ENCODE results near the gene HNRNPAB.

DNA sequence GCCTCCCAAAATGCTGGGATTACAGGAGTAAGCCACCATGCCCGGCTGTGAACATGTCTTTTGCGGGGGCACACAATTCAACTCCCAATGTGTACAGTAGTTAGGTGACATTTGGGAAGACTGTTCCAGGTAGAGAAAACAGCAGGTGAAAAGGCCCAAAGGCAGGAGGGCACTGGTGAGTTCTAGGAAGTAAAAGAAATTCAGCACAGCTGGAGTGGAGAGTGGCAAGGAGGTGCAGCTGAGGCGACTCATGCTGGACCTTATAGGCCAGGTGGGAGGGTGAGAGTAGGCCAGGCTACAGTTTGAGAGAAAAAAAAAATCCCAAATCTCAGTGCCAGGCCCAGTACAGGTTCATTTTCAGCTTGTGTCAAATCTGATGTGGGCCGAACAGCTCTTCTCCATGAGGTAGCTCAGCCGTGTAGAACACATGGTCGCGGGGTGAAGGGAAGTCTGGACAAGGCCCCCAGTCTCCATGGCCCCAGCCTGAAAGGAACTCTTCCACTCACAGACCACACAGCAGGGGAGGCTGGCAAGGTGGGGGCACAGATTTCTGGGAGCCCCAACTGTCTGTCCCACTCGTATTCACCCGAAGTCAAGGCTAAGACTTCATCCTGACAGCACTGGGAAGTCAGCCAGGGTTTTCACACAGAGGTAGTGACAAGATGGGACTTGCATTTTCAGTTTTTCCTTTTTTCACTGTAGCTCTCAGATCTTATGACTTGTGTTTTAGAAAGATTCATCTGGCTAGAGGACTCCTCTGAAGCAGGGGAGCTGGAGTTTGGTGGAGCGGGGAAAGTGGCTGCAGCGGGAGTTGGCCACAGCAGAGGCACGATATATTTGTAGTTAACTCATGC, 4.5 kb upstream of the HNRNPAB start:
- TF ChIP-seq, protein P1, sequence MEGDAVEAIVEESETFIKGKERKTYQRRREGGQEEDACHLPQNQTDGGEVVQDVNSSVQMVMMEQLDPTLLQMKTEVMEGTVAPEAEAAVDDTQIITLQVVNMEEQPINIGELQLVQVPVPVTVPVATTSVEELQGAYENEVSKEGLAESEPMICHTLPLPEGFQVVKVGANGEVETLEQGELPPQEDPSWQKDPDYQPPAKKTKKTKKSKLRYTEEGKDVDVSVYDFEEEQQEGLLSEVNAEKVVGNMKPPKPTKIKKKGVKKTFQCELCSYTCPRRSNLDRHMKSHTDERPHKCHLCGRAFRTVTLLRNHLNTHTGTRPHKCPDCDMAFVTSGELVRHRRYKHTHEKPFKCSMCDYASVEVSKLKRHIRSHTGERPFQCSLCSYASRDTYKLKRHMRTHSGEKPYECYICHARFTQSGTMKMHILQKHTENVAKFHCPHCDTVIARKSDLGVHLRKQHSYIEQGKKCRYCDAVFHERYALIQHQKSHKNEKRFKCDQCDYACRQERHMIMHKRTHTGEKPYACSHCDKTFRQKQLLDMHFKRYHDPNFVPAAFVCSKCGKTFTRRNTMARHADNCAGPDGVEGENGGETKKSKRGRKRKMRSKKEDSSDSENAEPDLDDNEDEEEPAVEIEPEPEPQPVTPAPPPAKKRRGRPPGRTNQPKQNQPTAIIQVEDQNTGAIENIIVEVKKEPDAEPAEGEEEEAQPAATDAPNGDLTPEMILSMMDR (IDR thresholded peaks at IDR 0.05; ENCODE audit: low read depth, low read length): no peak
- TF ChIP-seq EZH2phosphoT487 (IDR thresholded peaks at IDR 0.05; ENCODE audit: low read depth): no peak

Data from OCI-LY3 (cell line).